Body of pancreas (tissue), 4 donors: ENCODE results near the gene STIMATE.

Source experiments
- CTCF ChIP-seq, 7 experiments: fragments of 450-650 bp in 4 of 7; fragments of 200-600 bp in 3 of 7; sonication (generic) in 3 of 7; IDR thresholded peaks; one replicate each; pipeline ENCODE4 v1.5.1; 2016 to 2019; ENCODE audit warnings: antibody characterized with exemption in 7 of 7
- POLR2A ChIP-seq, 3 donors: fragments of 450-650 bp; IDR thresholded peaks; one replicate each; pipeline ENCODE4 v1.6.1; 2016; ENCODE audit warnings: antibody characterized with exemption in 3 of 3, mild to moderate bottlenecking in 2 of 3

DNA sequence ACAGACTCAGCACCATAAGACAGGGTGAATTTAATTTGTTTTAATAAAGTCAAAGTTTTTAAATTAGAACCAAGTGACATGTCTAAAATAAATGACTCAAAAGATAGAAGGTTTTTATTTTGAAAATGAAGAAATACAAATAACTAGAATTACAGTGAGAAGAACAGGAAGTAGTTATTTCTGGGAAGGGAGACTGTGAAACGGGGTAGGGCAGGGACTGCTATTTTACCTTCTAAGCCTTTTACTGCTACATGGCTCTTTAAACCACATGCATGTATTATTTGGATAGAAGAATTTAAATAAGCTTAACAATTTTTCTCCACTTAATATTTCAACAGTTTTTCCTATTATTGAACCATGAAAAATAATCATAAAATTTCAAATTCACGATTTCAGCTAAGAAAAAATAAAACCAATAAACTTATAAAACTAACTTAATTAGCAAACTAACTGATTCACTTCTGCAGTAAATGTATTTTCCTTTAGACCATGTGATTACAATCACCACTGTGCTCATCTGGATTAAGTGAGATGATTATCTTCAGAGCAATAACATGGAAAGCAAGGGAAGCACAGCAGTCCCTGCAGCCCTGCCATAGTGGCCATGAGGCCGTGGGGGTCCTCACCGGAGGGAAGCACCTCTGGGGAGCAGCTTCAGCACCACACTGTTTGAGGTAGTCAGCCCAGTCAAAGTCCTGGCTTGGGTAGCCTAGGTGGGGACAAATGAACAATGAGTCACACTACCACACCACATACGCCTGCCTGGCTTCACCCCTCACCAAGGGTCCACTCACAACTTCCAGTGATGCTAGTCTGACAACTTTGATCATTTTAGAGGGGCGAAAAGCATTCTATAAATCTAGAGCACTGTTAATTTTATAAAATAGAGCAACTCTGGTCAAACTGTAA is 28.3 kb upstream of the STIMATE start:
- TF ChIP-seq CTCF (IDR thresholded peaks at IDR 0.05) (no peak), POLR2A (IDR thresholded peaks at IDR 0.05) (no peak)
